NOMO-1 treated with dmso at 0.1 percent for 144 hours (cell line): ENCODE results near the gene KRTAP10-9.
"Not testable (repeated sequence)": the region's sequence is repeated elsewhere in the genome, so short reads cannot be mapped to it uniquely, and the experiment has no call there.

ENCODE experiments used
- DNase-seq: peaks from one replicate; lab custom pipeline; 2025; ENCODE audit not compliant: unreplicated experiment; lab: John Stamatoyannopoulos, UW

KRTAP10-9 gene

DNA sequence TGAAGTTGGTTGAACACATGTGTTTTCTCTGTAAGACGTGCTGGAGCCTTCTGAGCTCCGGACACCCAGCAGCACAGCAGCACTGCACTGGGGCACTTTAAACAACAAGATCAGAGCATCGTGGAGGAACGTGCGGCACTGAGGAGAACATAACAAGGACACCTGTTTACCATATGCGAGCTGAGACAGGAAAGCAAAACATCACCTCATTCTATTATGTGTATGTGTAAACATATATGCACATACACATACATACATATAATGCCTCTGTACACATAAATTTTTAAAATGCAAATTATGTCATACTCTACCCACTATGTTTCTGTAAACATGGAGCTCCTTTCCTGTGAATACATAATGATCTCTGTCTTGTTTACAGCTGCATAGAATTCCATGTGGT, 31.4 kb upstream of the KRTAP10-9 start:
- DNase-seq, result no peak

- DNase-seq, result no peak
Observed at GRCh38 chr21:44596068-44596725, 30.7 kb upstream of the KRTAP10-9 start.

GRCh38 chr21:44598061-44598460, 28.8 kb upstream of the KRTAP10-9 start:
- DNase-seq, result no peak

DNA sequence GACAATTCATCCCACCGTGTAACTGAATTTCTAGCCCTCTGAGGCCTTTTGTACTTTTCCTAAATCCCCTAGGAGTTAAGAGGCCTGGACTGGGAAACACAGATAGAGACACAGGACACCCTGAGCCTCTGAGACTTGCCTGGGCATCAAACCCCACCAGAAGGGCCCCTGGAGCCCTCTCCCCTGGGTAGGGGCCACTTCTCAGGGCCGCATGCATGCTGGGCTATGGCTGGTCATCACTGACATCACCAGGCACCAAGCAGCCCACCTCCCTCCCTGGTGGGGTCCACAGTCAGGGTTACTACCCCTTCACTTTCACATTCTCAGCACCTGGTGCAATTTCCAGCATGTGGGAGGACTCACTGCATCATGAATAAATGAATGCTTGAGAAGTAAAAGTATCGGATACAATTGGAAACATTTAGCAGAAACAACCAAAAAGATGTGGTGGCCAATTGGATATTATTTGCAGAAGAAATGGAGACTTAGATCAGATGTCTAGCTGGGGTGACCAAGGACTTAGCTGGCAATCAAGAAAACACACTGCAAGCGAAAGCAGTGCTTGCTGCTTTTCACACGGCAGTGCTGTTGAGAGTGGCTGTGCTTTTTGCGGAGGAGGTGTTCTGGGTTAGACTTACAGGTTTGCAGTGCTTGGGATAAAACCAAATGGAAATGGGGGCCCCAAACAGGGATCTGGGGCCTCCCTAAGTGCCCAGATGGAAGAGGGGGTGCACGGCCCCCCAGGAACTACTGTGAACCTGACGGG, 27.4 kb upstream of the KRTAP10-9 start:
- DNase-seq, result no peak

DNA sequence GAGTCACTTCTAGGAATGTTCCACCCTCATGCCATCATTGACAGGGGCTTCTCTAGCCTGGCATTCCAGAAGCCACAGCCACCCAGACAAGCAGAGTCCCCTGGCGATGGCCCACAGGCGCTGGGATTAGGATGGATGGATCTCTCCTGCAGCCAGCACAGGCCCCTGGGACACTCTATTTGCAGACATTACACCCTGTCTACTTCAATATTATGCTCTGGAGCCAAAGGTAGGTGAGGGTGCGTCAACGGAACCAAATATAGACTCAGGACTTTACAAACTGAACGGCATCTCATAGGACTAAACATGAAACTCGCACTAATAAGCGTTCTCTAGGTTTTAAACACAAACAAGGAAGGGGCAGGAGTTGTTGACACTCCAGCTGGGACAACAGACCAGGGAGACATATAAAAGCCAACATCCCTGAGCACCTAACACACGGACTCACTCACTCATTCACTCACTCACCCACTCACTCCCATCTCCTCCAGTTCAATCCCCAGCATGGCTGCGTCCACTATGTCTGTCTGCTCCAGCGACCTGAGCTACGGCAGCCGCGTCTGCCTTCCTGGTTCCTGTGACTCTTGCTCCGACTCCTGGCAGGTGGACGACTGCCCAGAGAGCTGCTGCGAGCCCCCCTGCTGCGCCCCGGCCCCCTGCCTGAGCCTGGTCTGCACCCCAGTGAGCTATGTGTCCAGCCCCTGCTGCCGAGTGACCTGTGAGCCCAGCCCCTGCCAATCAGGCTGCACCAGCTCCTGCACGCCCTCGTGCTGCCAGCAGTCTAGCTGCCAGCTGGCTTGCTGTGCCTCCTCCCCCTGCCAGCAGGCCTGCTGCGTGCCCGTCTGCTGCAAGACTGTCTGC, 26.5 kb upstream of the KRTAP10-9 start, which contains the start of gene KRTAP10-7:
Gene KRTAP10-7 (plus strand): TSS at position 480 of the 861 bp plus-strand sequence. CDS start 25 bp downstream, at position 505.
- not testable (repeated sequence) for DNase-seq

GRCh38 chr21:44601091-44601490, 25.8 kb upstream of the KRTAP10-9 start:
- not testable (repeated sequence) for DNase-seq

DNA sequence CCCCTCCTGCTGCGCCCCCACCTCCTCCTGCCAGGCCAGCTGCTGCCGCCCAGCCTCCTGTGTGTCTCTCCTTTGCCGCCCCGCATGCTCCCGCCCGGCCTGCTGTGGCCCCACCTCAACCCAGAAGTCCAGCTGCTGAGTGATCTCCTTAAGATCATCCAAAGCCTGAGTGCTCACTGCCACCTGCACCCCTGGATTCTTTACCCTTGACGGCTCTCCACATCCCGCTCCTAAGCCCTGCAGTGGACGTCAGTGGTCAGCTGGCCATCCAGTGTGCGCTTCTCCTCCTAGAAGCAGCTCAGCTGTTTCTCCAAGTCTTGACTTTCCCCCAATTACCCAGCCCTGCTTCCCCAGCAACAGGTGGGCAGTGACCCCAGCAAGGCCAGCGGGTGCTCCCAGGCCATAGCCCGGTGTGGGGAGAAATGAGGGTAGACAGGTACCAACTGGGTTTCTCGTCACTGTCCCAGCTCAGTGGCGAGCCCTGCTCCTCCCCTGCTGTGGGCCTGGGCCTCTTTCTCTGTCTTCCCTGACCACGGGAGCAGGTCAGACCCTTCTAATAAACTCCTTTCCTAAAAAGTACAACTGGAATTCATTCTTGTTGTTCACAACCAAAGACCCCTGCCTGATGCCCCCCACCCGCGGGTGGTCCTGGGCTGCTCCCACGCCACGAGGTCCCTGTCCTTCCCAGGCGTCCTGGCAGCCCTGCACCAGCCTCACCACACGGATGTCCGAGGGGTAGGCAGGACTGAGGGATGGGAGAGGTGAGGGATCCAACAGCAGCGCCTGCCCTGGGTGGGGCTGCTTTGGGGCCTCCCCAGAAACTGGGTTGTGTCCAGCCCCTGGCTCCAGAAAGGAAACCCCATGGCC, 25.1 kb upstream of the KRTAP10-9 start:
- no peak for DNase-seq

- no peak for DNase-seq
Observed at GRCh38 chr21:44602463-44602850, 24.4 kb upstream of the KRTAP10-9 start.

DNA sequence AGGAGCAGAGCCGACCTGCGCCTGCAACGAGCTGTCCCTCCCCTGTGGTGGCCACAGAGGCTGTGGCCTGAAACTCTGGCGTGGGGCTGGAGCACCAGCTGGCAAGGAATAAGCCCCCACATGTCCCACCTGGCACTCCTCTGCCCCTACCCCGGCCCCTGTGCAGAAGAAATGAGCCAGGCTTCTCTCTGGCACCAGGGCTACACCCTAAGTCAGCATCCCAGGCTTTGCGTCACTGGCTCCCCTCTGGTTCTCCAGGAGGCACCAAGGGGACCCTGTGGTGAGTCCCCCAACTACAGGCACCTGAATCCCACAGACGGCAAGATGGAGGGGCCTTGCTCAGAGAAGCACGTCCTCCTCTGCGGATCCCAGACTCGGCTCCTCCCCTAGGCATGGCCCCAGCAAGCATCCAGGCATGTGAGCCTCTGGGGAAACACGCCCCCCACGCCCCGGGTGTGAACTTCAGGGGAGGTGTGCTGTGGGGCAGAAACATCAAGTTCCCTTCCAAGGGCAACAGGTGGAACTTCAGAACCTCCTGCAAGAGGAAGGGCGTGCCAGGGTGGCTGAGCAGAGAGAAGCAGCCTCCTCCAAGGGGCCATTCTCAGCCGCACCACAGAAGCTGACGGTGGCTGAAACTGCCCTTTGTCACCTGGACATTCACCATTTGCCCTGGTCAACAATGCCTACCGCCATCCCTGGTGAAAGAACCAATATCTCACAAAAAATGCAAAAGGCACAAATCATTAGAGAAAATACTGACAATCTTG, 23.6 kb upstream of the KRTAP10-9 start:
- DNase-seq, result no peak

DNA sequence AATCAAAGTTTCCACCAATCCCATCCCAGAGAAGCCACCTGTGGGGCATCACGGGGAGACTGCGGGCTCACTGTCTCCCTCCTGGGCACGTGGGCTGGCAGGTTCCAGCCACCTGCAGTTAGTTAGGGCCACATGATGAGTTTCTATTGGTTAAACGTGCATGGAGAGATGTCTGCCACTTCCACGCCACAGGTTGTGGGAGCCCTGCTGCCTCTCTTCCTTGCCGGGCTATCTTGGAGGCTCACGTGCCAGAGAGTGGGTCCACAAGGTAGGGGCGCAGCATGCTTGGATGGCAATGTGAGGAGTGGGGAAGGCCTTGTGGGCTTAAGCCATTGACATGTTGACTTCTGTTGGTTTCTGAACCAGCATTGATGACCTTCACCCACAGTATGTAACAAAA, 23.0 kb upstream of the KRTAP10-9 start:
- no peak for DNase-seq

- no peak for DNase-seq
Observed at GRCh38 chr21:44606495-44606894, 20.4 kb upstream of the KRTAP10-9 start.

GRCh38 chr21:44609193-44609592, 17.7 kb upstream of the KRTAP10-9 start:
- no peak for DNase-seq

GRCh38 chr21:44610157-44610843, 16.6 kb upstream of the KRTAP10-9 start:
- not testable (repeated sequence) for DNase-seq

- no peak for DNase-seq
Observed at GRCh38 chr21:44611551-44611950, 15.3 kb upstream of the KRTAP10-9 start.

DNA sequence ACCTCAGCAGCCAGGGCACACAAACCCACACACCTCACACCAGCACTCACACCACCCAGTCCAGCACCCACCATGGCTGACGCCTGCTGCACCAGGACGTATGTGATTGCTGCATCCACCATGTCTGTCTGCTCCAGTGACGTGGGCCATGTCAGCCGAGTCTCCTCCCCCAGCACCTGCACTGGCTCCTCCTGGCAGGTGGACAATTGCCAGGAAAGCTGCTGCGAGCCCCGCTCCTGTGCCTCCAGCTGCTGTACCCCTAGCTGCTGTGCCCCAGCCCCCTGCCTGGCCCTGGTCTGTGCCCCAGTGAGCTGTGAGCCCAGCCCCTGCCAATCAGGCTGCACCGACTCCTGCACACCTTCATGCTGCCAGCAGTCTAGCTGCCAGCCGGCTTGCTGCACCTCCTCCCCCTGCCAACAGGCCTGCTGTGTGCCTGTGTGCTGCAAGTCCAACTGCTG, 14.8 kb upstream of the KRTAP10-9 start, which contains the start of gene KRTAP10-8:
Gene KRTAP10-8 (plus strand): TSS at position 51 of the 458 bp plus-strand sequence. CDS start 22 bp downstream, at position 73.
- no peak for DNase-seq

GRCh38 chr21:44612669-44613229, 14.1 kb upstream of the KRTAP10-9 start:
- no peak for DNase-seq

DNA sequence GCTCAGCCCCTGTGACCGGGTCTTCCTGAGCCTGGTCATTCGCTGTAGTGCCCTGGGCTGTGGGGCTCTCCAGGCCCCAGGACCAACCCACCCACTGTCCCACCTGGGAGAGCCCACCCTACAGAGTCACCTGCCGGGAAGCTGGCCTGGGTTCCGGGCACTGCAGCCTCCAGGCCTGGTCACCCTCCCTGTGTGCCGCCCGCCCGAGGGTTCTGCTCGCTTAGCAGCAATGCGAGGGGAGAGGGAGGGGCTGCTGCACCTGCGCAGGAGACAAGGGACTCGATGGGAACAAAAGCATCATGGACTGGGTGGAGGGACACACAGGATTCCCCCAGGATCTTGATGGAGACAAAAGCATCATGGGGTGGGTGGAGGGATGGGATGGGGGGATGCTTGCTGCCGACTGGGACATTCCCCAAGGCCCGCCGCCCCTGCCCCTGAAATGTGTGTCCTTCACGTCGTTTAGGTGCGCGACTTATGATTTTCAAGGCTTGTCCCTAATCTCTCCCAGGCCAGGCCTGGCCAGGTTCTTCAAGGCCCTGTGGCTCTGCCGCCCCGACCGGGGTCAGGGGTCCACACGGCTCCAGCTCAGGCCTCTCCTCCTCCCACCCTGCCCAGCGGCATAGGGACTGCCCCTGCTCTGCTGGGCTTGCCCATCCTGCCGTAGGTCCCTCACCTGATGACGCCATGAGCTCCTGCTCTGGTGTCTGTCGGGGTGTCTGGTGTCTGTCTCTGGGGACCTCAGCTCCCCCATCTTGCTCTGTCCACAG, 13.3 kb upstream of the KRTAP10-9 start:
- DNase-seq, result no peak

DNA sequence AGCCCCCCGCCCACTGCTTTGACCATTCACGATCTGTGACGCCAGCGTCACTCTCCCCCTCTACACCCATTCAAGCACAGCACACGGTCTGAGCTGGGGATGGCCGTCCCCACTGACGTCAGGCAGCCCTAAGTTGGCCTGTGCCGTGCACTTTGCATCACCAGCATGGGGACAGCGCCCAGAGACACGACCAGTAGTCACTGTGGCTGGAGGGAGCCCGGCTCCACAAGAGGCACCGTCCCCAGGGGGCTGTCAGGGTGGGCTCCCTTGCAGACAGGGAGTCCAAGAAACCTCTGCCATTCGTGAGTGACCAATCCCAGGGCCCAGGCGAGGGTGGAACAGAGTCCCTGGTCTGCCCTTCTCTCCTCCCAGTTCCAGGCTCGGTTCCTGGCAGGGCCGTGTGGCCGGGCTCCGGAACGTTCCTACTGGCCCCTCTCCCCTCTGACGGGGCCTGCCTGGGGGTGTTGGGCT, 12.7 kb upstream of the KRTAP10-9 start:
- no peak for DNase-seq
